Fibroblast of skin of right quadriceps (primary cell): ENCODE results near the gene PDE11A.
A peak's percentile ranks its signal among the peaks of the same experiment; 100 is the strongest.

Experiments used
- DNase-seq: peaks from one replicate; pipeline ENCODE4 v3.0.0-alpha.2; 2013

Gene PDE11A

DNA sequence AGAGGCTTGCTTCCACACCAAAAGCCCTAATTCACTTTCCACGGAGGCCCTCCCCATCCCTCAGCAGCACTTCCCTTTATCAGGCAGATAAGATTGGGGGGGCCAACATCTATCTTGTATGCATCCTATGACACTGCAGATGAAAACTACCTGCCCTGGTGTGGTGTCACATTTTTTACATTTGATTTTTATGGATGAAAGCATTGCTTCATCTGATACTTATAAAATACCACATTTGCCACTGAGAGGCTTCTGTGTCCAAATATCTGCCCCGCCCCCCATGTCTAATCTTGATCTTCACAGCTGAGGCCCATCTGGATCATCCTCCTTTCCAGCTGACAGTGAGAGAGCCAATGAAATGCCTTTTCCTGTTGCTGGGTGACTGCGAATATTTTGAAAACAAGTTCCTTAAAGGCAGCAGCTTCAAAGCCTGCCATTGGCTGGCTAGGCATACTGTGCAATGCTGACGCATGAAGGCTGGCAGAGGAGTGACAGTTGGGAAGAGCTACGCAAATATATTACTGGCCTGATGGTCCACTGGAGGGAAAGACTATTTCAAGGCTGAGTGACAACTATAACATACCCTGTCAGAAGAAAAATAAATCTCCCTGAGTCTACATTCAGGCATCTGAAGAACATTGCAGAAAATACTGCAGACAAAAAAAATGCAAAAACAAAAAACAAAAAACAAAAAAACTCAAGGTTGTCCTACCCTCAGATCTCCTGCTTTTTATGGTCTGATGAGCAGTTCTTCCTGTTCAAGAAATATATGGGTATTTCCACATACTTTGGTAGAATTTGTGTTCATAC lies 318.7 kb downstream of the PDE11A start:
- DNase-seq = peak; percentile 84

DNA sequence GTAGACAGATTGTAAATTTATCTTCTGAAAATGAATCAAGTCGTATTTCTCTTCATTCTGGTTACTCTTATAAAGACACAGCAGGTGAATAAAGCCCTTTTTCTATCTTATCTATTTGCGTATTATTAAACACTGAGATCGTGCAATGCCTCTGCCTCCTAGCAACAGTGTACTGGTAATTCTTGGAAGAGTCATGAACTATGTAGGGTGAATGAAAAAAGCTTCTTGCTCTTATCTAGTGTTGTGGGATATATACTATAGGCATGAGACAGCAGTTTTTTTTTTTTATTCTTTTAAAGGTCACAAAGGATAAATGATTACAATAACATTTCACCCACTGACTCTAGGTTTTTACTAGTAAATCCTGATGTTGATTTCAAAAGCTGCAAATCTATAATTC lies 324.2 kb downstream of the PDE11A start:
- DNase-seq = no peak

DNA sequence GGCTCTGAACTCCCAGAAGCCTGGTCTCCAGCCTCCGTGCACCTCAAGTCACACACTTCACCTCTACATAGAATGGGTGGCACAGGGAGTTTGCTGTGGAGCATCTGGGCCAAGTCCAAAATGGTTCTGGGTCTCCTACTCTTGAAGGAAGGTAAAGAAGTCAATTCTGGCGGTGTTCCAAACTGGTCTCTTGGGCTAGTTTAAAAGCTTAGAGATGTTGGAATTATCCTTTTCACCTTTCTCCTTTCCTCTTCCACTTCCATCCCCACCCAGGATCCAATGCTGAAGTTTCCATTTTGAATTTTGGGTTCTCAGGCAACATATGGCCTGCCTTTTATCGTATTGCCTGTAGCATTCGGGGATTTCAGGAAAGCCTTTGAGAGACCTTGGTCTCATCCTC lies 325.2 kb downstream of the PDE11A start:
- DNase-seq = no peak

DNA sequence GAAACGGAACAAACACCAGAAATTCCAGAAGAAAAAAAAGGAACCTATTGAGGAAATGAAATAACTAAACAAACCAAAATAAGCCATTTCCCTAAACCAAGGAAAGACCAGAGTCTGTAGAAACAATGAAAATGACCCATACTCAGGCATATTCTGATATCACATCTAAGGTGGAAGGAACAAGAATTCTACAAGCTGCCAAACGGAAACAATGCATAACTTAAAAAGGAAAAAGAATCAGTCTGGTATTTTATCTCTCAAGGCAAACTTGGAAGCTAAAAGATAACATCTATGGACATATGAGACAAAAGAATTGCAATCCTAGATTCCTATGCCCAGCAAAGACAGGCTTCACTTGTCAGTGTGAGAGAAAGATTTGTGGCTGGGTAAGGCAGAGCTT lies 326.2 kb downstream of the PDE11A start:
- DNase-seq = no peak

DNA sequence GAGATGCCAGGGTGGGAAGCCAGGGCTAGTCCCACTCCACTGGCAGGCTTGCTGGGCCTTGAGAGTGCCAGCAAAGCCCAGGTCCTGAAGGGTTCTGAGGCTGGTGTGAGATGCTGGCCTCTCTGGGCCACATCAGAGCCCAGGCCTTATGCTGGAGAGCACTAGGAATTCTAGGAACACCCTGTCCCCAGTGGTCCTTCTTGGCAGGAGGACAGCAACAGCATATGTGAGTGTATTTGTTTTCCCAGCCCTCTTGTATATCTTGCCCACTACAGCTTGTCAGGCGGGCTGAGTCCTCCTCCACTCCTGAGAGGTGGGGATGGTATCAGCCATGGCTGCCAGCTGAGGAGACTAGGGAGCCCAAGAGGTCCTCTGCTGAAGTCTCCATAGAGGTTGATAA lies 327.0 kb downstream of the PDE11A start:
- DNase-seq = no peak

DNA sequence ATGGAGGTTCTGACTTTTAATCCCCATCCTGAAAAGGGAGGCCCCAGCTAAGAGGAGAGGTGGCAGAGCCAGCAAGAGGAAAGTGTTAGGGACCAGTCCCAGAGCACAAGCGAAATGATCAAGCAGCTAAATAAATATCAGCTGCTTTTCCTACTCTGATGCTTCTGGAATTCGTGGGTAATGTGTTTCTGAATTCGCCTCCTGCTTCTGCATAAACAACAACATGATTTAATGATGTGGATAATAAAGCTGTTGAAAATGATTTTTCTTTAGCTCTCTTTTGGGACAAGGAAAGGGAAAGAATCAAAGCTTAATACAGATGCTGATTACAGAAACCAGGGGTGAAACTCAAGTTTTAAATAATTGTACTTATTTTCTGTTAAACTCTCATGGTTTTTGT lies 329.7 kb downstream of the PDE11A start:
- DNase-seq = no peak

DNA sequence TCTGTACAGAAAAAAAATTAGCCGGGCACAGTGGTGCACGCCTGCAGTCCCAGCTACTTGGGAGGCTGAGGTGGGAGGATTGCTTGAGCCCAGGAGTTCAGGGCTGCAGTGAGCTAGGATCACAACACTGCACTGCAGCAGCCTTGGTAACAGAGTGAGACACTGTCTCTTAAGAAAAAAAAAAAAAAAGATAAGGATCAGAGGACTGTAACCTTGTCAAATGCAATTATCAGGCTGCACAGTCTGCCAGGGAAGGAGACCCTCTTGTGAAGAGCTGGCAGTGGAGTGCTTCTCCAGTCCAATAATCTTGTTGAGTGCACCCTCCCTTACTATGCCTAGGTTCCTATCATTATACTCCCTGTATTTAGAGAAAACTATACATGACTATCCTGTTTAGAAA lies 330.7 kb downstream of the PDE11A start:
- DNase-seq = no peak

DNA sequence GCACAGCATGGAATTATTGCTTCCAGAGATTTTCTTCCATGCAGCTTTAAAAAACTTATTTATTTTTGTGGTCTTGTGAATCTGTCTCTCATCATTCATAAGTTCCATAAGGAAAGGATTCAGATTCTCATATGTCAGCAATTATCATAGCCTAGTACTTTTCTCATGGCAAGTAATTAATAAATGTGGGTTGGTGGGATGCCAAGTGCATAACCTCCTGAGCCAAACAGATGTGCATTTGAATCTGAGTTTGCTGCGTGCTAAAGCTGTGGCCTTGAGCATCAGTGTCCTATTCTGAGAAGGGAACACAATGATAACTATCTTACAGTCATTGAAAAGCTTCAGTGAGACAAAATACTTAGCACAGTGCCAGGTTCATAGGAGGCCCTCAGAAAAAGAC lies 331.9 kb downstream of the PDE11A start:
- DNase-seq = peak; percentile 44

DNA sequence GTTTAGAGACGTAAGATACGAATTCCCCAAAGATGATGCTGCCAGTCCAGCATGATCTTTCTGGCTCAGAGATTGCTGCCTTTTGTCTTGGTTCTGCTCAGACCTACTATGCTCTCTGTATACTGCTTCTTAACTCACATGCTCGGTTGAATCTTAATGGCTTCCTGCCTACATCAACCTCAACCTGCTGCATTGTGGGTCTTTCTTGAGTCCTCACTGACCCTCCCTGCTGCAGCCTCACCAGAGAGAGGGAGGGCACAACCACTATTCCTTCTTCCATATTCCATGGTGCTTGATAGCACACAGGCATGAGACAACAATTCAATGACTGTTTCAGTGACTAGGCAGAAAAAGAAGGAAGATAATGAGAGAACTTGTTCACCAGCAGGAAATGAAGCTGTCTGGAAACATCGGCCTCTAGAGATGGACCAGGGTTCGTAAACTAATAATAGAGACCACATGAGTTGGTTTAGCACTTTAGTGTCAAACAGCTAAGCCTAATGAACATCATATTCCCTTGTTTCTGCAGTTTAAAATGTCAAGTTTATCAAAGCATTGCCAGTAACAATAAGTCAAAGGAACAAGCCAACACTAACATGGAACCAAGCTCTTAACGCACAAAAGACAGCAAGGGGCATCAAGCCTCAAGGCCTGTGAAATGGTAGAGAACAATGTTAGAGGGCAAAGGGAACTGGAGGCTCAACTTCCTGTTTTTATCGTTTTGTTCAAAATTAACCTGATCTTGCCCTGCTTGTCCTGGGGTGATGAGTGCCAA lies 333.9 kb downstream of the PDE11A start:
- no peak for DNase-seq

DNA sequence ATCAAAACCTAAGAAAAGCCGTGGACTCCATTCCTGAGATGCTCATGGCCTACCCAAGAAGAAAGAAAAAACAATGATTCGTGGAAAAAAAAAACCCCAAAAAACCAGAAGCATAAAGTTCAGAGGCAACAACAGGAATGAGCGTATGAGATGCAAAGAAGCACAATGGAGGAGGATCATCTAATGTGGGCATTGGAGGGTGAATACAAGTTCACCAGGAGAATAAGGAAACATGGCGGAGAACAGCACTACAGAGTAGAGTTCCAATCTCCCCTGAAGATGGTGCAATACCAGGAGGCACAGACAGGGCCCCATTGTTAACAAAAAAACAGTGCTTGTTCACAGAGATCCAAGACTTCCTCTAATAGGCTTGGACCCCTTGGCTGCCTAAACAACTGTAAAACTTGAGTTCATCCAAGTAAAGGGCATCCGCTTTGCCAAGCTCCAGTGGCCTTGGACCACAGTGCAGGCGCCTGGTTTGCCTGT lies 337.2 kb downstream of the PDE11A start:
- DNase-seq = no peak

DNA sequence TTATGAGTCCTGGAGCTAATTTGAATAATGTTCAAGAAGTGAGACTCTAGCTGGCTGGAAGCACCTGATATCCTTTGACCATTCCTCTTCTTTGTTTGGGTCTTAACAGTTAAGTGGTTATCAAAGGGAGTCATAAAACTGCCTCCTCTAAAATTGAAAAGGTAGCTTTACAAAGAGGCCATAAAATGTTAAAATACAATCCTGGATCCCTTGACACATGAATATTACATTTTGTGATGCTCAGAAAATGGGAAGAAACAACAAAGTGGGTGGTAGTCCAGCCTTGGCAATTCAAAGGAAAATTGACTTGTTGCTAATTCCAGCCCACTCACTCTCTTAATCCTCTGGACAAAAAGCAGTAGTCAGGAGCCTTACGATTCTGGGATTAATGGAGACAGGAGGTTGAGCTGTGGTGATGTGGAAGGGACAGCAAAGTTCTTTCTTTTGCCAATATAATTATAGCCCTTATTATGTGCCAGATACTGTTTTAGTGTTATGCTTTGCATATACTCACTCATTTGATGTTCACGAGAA lies 339.2 kb downstream of the PDE11A start:
- no peak for DNase-seq

DNA sequence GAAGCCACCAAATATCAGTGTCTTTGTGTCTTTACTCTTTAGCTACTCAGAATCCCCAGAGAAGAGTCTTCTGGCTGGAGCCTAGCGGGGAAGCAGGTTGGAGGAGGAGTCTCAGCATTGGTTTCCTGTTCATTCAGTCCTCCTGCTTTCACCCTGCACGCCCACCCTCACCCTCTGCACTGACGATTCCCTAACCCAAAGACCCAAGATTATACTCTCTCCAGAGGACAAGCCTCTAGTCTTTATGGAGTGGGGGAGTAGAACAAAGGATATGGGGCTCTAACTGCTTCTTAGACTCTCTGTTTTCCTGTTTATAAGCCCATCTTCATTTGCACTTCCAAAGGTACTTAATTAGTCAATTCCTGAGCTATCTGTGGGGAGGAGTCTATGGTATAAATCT lies 341.2 kb downstream of the PDE11A start:
- no peak for DNase-seq

DNA sequence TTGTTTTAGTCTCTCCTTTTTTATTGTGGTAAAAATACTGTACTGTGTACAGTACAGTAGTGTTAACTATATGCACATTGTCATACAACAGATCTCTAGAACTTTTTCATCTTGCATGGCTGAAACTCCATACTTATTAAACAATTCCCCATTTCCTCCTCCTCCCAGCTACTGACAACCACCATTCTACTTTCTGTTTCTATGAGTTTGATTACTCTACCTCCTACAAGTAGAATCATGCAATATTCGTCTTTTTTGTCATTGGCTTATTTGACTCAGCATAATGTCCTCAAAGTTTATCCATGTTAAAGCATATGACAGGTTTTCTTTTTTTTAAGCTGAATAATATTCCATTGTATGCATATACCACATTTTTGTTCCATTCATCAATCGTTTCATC lies 341.8 kb downstream of the PDE11A start:
- DNase-seq = no peak

DNA sequence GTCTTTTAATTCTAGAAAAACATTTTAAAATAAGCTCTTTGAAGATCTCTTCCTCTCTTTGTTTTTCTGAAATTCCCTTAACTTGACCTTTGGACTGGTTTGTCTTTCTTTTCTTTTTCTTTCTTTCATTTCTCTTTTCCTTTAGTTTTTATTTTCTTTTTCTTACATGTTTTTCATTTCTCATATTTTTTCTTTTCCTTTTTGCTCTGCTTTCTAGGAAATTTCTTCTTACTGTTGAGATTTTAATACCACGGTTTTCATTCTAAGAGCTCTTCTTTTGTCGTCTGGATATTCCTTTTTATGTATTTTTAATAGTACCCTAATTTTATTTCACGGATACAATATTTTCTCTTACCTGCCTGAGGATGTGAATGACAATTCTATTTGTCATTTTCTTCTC lies 342.2 kb downstream of the PDE11A start:
- DNase-seq = no peak

DNA sequence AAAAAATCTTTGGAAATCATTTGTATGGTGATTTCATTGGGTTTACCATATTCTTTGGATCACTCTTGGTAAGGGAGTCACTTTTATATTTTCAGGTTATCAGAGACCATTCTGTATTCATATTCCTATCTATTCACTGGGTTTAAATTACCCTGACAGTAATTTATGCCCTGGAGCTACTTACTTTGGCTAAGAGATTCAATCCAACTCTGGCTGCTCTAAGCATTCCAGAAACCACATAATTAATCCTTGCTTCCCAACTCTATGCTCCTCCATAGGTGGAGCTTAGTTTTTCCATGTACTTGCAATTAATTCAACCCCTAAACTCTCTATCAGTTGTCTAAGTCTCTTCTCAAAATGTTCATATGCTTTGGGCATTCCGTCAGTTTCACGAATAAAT lies 343.7 kb downstream of the PDE11A start:
- DNase-seq = no peak

DNA sequence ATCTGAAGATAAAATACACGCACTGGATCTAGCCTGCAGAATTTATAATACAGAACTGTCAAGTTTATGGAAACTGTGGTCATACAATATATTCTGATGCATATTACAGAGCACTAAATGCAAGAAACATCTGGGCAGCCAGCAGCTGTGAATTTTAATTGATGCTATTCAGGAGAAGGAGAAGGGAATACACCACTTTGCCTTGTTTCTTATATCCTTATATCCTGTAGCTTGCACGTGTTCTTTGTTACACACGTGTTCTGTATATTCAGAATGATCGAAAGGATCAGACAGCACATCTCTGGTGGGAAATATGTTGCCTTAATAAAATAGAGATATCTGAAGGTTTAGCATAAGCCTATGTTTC lies 344.2 kb downstream of the PDE11A start:
- no peak for DNase-seq

DNA sequence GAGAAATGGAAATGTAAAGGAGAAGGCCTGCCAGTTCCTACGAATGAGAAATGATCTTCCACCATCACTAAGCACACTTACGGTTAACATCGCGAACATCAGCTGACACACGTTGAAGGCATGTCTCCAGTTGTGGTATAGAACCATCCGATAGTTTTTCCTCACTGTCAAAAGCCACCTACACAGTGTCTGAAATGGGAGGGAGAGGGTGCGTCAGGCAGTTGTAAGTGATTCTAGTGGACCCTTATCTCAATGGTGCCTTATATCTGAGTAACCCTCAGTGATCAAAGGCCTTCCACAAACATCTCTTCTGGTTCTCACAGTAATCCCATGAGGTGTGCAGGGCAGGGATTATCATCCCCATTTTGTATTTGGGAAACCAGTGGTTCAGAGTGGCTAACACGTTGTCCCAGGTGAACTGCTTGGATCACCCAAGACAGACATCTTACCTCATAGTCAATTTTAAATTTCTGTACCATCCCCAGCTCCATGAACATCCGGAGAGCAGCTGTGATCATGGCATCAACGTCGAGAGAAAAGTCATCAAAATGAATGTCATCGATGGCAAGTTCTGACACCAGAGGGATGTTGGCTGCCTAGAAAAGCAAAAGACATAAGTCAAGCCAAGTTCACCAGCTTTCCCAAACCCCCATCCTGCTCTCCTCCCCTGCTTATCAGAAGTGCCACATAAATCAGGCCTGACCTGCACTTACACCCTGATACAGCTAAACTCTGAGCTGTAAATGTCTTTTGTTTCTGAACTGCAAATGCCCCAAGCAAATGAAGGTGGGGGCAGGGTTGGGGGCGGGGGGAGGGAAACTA lies 344.8 kb downstream of the PDE11A start:
- DNase-seq = no peak

DNA sequence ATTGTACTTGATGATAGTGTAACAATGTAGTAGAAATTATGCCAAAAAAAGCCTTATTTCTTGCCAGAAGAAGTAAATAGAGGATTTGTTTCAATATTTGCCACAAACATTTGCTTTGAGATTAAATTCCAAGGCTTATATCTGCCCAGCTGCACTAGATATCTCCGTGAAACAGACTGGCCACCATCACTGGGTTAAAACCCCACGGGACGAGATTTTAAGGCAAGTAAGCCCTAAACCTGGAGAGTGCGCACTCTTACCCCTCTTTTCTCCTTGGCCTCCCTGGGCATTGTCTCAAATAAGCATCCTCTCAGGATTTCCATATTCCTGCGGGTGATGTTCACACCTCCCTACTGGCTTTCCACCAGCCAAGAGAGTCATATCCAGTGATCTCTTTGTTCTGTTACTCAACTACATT lies 345.6 kb downstream of the PDE11A start:
- no peak for DNase-seq

DNA sequence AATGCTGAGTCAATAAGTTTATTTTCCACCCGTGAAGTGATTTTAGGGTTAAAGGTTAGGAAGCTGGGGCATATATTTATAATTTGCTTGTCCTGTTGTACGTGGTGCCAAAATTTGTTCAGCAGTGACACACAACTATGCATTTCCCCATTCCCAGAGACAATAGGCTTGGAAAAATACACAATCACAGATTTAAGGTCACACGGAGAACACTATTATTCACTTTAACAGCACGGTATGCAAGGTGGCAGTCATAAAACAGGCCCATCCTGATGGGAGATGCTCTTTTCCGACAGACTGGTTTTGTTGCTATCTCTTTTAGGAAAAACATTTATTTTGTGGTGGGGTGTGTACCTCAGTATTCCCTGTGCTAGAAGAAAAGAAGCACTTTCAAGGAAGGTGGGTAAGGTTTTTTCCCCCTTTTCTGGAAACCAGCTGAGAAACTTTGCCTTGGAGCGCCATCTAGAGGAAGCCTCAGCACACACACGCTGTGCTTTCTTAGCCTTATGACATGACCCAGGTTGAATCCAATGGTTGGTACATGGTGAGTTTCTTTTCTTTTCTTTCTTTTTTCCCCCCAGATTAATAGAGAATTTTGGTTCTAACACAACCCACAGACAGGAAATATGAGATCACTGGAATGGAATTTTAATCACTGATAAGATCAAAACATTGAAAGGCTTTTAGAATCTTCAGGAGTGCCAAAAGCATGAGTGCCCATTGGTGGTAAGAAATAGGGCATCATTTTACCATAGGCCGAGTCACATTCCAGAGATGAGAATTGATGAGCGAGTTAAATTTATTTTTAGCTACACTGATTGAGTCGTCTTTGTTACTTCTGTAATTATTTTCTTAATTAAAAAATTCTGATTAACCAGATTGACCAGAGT lies 347.9 kb downstream of the PDE11A start:
- peak; percentile 48 for DNase-seq

DNA sequence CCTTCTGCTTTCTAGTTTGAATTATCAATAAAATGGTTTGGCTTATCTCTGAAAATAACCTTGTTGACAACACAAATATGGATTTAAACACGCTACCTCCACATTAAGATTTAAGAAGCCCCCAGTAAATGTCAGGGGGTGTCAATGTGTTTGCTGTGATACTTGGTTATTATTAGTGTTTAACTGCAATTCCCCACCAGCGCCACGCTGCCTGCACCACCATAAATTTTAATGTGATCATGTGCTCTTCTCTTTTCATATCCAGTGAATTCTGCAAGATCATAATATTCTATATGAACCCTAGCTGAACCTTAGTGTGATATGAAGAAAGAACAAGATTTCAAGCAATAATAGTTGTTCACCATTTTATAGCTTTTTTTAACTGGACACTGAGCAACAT lies 349.3 kb downstream of the PDE11A start:
- no peak for DNase-seq

DNA sequence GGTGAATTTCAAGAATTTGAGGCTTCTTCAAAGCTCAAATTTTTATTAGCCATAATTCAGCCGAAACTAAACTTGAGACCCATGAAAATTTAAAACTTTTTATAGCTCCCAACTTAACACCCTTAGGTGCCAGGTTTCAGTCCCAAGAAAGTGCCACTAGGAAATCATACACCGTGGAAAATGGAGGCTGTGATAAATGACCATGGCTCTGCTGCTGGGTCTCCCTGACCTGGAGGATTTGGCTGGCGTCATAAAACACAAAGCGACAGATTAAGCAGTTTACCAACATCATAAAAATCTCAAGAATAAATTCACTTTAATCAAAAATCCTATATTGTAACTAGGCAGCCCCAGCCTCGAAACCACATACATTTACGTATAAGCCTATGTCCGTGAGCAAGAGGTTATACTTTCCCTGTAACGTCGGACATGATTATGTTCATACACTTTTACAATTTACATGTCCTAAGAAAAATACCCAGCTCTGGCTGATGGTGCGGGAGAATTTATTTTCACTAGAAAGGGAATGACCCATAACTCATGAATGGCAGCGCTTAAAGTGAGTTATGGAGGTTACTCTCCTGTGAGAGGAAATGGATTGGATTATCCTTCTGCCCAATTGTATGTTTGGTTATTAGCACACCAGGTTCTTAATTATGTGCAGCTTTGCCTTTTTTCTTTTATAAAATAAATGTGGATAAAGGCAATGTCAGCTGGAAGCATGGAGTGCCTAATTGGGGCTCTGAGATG lies 350.6 kb downstream of the PDE11A start:
- DNase-seq = no peak
